HEK293 (cell line): ENCODE results near the gene ZFAND3.
A peak's percentile ranks its signal among the peaks of the same experiment; 100 is the strongest.

Experiments
- CTCF ChIA-PET: fragments of 350-600 bp; formaldehyde crosslinking; extraction: SDS; loops from one replicate; lab custom pipeline; 2021; ENCODE audit warnings: antibody characterized with exemption; lab: Yijun Ruan, JAX
- POLR2A ChIA-PET: fragments of 300-600 bp; formaldehyde crosslinking; extraction: SDS; loops from one replicate; lab custom pipeline; 2020; ENCODE audit warnings: antibody characterized with exemption, inconsistent platforms; lab: Yijun Ruan, JAX
- H3K27ac ChIP-seq: fragments of 200-500 bp; sonication (Bioruptor generic); 2 replicates; pipeline ENCODE4 v1.5.1; 2014; ENCODE audit warnings: low read depth, low read length, control low read depth, inconsistent platforms; ENCODE audit errors: extremely low read depth
- H3K36me3 ChIP-seq, 2 experiments: fragments of 200-500 bp in 1 of 2; sonication (Bioruptor generic) in 1 of 2; 1 replicate in 1 of 2; 2 replicates in 1 of 2; pipeline ENCODE4 v1.5.1; 2014 to 2017; ENCODE audit warnings: inconsistent platforms in 2 of 2, low read length in 2 of 2; ENCODE audit not compliant: control insufficient read depth in 2 of 2, insufficient read depth in 1 of 2
- H3K4me1 ChIP-seq: fragments of 200-500 bp; sonication (Bioruptor generic); 2 replicates; pipeline ENCODE4 v1.5.1; 2014; ENCODE audit warnings: mild to moderate bottlenecking, low read length, inconsistent platforms; ENCODE audit not compliant: control insufficient read depth, insufficient read depth
- H3K4me3 ChIP-seq: 2 replicates; pipeline ENCODE4 v1.5.1; 2011; ENCODE audit warnings: low read depth, mild to moderate bottlenecking, control low read depth, low read length, moderate library complexity
- H3K9me3 ChIP-seq: fragments of 200-500 bp; sonication (Bioruptor generic); 2 replicates; pipeline ENCODE4 v1.5.1; 2014; ENCODE audit warnings: low read depth, low read length, inconsistent platforms; ENCODE audit not compliant: control insufficient read depth, insufficient read depth
- KLF7 ChIP-seq: fragments of 450-650 bp; formaldehyde crosslinking; IDR thresholded peaks from 2 replicates; pipeline ENCODE4 v1.5.1; 2016; ENCODE audit warnings: missing biosample characterization, missing genetic modification characterization, borderline replicate concordance
- KLF9 ChIP-seq: fragments of 450-650 bp; formaldehyde crosslinking; IDR thresholded peaks from 2 replicates; pipeline ENCODE4 v1.5.1; 2016; ENCODE audit warnings: missing biosample characterization, missing genetic modification characterization, low read depth
- MYNN ChIP-seq: fragments of 450-650 bp; formaldehyde crosslinking; IDR thresholded peaks from 2 replicates; pipeline ENCODE4 v1.5.1; 2016; ENCODE audit warnings: missing biosample characterization, missing genetic modification characterization, borderline replicate concordance
- SCRT2 ChIP-seq: fragments of 450-650 bp; formaldehyde crosslinking; IDR thresholded peaks from 2 replicates; pipeline ENCODE4 v1.5.1; 2016; ENCODE audit warnings: missing biosample characterization, missing genetic modification characterization
- TRIM28 ChIP-seq: IDR thresholded peaks from 2 replicates; pipeline ENCODE4 v1.6.1; 2011; ENCODE audit warnings: low read length, control low read depth, borderline replicate concordance
- ZNF23 ChIP-seq: fragments of 450-650 bp; formaldehyde crosslinking; IDR thresholded peaks from 2 replicates; pipeline ENCODE4 v1.5.1; 2016; ENCODE audit warnings: missing biosample characterization, missing genetic modification characterization, borderline replicate concordance
- ZNF266 ChIP-seq: fragments of 450-650 bp; formaldehyde crosslinking; IDR thresholded peaks from 2 replicates; pipeline ENCODE4 v1.5.1; 2016; ENCODE audit warnings: missing biosample characterization, missing genetic modification characterization, low read depth
- ZNF394 ChIP-seq: fragments of 450-650 bp; formaldehyde crosslinking; IDR thresholded peaks from 2 replicates; pipeline ENCODE4 v1.5.1; 2016; ENCODE audit warnings: missing biosample characterization, missing genetic modification characterization, mild to moderate bottlenecking, moderate library complexity, borderline replicate concordance
- ZNF433 ChIP-seq: fragments of 450-650 bp; formaldehyde crosslinking; IDR thresholded peaks from 2 replicates; pipeline ENCODE4 v1.5.1; 2016; ENCODE audit warnings: missing biosample characterization, missing genetic modification characterization, low read depth
- ZNF785 ChIP-seq: fragments of 450-650 bp; formaldehyde crosslinking; IDR thresholded peaks from 2 replicates; pipeline ENCODE4 v1.5.1; 2016; ENCODE audit warnings: missing biosample characterization, missing genetic modification characterization
- ZNF837 ChIP-seq: fragments of 450-650 bp; formaldehyde crosslinking; IDR thresholded peaks from 2 replicates; pipeline ENCODE4 v1.5.1; 2016; ENCODE audit warnings: missing biosample characterization, missing genetic modification characterization
- TF ChIP-seq, protein P1 (sequence below): fragments of 450-650 bp; formaldehyde crosslinking; conservative IDR thresholded peaks from 2 replicates; pipeline ENCODE4 v1.5.1; 2016; ENCODE audit warnings: low read depth, missing biosample characterization, missing genetic modification characterization
- TF ChIP-seq, protein P2 (sequence below): fragments of 450-650 bp; formaldehyde crosslinking; IDR thresholded peaks from 2 replicates; pipeline ENCODE4 v1.5.1; 2016; ENCODE audit warnings: missing biosample characterization, missing genetic modification characterization
- TF ChIP-seq, protein P3 (sequence below): fragments of 450-650 bp; formaldehyde crosslinking; IDR thresholded peaks from 2 replicates; pipeline ENCODE4 v1.5.1; 2016; ENCODE audit warnings: missing biosample characterization, missing genetic modification characterization, borderline replicate concordance

ZFAND3 gene

DNA sequence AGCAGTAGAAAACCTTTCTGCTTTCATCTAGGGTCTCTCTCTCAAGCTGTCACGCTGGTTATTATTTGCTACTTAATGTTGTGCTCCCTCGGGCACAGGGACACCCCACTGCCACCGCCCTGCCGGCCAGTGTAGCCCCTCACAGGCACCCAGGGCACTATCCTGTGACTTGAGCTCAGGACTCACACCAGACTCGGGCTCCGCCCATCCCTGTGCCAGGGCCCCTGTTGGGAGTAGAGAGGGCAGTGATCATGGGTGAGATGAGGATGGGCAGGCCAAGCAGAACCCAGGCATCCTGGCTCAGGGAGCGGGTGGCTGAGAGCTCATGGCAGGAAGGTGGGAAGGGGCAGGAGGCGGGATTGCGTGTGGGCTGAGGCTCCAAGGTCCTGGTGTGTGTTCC, 371.9 kb downstream of the ZFAND3 start (continued):
- TF ChIP-seq, protein P1, sequence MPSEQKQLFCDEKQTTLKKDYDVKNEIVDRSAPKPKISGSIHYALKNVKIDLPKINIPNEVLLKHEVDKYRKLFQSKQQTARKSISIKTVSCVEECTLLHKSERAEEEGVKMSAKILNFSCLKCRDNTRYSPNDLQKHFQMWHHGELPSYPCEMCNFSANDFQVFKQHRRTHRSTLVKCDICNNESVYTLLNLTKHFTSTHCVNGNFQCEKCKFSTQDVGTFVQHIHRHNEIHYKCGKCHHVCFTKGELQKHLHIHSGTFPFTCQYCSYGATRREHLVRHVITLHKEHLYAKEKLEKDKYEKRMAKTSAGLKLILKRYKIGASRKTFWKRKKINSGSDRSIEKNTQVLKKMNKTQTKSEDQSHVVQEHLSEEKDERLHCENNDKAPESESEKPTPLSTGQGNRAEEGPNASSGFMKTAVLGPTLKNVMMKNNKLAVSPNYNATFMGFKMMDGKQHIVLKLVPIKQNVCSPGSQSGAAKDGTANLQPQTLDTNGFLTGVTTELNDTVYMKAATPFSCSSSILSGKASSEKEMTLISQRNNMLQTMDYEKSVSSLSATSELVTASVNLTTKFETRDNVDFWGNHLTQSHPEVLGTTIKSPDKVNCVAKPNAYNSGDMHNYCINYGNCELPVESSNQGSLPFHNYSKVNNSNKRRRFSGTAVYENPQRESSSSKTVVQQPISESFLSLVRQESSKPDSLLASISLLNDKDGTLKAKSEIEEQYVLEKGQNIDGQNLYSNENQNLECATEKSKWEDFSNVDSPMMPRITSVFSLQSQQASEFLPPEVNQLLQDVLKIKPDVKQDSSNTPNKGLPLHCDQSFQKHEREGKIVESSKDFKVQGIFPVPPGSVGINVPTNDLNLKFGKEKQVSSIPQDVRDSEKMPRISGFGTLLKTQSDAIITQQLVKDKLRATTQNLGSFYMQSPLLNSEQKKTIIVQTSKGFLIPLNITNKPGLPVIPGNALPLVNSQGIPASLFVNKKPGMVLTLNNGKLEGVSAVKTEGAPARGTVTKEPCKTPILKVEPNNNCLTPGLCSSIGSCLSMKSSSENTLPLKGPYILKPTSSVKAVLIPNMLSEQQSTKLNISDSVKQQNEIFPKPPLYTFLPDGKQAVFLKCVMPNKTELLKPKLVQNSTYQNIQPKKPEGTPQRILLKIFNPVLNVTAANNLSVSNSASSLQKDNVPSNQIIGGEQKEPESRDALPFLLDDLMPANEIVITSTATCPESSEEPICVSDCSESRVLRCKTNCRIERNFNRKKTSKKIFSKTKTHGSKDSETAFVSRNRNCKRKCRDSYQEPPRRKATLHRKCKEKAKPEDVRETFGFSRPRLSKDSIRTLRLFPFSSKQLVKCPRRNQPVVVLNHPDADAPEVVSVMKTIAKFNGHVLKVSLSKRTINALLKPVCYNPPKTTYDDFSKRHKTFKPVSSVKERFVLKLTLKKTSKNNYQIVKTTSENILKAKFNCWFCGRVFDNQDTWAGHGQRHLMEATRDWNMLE (tag by site-specific recombination) = no peak
- TF ChIP-seq ZNF433 (tag by site-specific recombination) = no peak
- no peak for TF ChIP-seq ZNF23
- TF ChIP-seq KLF9 (tag by site-specific recombination) = no peak
- TF ChIP-seq ZNF837 (tag by site-specific recombination) = no peak
- no peak for TF ChIP-seq MYNN
- no peak for TF ChIP-seq TRIM28

DNA sequence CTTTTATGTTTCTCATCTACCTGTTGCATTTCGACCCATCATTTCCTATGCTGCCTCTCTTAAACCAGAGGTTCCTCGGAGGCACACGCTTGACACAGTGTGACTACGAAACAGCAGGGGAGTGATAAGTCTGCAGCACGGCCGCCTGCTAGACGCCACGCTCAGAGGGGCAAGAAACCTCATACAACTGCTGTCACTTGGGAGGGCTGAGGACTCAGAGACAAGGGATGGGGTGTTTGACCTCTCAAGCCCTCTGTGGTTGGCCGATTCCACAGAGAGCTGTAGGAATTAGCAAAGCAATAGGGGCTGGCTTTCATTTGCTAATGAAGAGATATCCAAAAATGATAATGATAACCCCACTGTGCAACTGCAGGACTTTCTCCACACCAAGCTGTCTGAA, 372.5 kb downstream of the ZFAND3 start:
- no peak overlapping the region for H3K27ac ChIP-seq
- TF ChIP-seq ZNF837 (tag by site-specific recombination) = no peak
- TF ChIP-seq ZNF394 (tag by site-specific recombination) = no peak
- no peak for TF ChIP-seq KLF7 (tag by site-specific recombination)
- TF ChIP-seq, protein P2, sequence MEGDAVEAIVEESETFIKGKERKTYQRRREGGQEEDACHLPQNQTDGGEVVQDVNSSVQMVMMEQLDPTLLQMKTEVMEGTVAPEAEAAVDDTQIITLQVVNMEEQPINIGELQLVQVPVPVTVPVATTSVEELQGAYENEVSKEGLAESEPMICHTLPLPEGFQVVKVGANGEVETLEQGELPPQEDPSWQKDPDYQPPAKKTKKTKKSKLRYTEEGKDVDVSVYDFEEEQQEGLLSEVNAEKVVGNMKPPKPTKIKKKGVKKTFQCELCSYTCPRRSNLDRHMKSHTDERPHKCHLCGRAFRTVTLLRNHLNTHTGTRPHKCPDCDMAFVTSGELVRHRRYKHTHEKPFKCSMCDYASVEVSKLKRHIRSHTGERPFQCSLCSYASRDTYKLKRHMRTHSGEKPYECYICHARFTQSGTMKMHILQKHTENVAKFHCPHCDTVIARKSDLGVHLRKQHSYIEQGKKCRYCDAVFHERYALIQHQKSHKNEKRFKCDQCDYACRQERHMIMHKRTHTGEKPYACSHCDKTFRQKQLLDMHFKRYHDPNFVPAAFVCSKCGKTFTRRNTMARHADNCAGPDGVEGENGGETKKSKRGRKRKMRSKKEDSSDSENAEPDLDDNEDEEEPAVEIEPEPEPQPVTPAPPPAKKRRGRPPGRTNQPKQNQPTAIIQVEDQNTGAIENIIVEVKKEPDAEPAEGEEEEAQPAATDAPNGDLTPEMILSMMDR (tag by site-specific recombination) = no peak
- no peak for TF ChIP-seq ZNF266
- TF ChIP-seq, protein P3, sequence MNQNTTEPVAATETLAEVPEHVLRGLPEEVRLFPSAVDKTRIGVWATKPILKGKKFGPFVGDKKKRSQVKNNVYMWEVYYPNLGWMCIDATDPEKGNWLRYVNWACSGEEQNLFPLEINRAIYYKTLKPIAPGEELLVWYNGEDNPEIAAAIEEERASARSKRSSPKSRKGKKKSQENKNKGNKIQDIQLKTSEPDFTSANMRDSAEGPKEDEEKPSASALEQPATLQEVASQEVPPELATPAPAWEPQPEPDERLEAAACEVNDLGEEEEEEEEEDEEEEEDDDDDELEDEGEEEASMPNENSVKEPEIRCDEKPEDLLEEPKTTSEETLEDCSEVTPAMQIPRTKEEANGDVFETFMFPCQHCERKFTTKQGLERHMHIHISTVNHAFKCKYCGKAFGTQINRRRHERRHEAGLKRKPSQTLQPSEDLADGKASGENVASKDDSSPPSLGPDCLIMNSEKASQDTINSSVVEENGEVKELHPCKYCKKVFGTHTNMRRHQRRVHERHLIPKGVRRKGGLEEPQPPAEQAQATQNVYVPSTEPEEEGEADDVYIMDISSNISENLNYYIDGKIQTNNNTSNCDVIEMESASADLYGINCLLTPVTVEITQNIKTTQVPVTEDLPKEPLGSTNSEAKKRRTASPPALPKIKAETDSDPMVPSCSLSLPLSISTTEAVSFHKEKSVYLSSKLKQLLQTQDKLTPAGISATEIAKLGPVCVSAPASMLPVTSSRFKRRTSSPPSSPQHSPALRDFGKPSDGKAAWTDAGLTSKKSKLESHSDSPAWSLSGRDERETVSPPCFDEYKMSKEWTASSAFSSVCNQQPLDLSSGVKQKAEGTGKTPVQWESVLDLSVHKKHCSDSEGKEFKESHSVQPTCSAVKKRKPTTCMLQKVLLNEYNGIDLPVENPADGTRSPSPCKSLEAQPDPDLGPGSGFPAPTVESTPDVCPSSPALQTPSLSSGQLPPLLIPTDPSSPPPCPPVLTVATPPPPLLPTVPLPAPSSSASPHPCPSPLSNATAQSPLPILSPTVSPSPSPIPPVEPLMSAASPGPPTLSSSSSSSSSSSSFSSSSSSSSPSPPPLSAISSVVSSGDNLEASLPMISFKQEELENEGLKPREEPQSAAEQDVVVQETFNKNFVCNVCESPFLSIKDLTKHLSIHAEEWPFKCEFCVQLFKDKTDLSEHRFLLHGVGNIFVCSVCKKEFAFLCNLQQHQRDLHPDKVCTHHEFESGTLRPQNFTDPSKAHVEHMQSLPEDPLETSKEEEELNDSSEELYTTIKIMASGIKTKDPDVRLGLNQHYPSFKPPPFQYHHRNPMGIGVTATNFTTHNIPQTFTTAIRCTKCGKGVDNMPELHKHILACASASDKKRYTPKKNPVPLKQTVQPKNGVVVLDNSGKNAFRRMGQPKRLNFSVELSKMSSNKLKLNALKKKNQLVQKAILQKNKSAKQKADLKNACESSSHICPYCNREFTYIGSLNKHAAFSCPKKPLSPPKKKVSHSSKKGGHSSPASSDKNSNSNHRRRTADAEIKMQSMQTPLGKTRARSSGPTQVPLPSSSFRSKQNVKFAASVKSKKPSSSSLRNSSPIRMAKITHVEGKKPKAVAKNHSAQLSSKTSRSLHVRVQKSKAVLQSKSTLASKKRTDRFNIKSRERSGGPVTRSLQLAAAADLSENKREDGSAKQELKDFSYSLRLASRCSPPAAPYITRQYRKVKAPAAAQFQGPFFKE (tag by site-specific recombination) = no peak
- peak; percentile 85 for TF ChIP-seq SCRT2 (tag by site-specific recombination)
- no peak for TF ChIP-seq ZNF785 (tag by site-specific recombination)
- TF ChIP-seq, all 188 proteins: peak for 1
- Histone ChIP-seq H3K9me3 (no peaks in the 10 kb centered on the region), H3K4me3 (no peak overlapping the region), H3K4me1 (no peaks in the 10 kb centered on the region), H3K36me3 (no peaks in the 10 kb centered on the region)
- POLR2A ChIA-PET = no interaction called here
- CTCF ChIA-PET = no interaction called here
